GM21737 (cell line): Measurements from ENCODE around the gene KPNA1.
"Not testable (repeated sequence)": the region's sequence is repeated elsewhere in the genome, so short reads cannot be mapped to it uniquely, and the experiment has no call there.

ENCODE experiments used
- ATAC-seq: cut with Tn5 transposase; IDR thresholded peaks from one replicate; pipeline ENCODE4 v1.9.1; 2021; ENCODE audit warnings: mild to moderate bottlenecking, moderate library complexity; ENCODE audit not compliant: unreplicated experiment

KPNA1 gene

DNA sequence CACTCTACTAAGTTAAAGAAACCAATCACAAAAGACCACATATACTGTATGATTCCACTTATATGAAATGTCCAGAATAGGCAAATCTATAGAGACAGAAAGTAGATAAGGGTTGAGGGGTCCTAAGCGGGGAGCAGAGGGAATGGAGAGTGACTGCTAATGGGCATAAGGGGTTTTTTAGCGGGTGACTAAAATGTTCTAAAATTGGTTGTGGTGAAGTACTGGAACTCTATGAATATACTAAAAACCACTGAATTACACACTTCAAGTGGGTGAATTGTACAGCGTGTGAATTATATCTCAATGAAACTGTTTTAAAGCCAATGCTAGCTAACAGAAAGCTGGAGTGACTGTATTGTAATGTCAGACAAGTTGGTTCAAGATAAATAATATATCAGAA lies 33.3 kb downstream of the KPNA1 start:
- no peak for ATAC-seq

DNA sequence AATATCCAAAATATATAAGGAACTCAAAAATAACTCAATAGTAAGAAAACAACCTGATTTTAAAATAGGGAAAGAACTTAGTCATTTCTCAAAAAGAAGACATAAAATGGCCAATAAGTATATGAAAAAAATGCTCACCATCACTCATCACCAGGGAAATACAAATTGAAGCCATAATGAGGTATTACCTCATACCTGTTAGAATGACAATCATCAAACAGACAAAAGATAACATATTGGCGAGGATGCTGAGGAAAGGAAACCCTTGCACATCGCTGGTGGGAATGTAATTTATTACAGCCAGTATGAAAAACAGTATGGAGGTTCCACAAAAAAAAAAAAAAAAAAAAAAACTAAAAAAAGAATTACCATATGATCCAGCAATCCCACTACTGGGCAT lies 38.2 kb downstream of the KPNA1 start:
- no peak for ATAC-seq

GRCh38 chr3:122475316-122475715 lies 39.4 kb downstream of the KPNA1 start:
- ATAC-seq = no peak

GRCh38 chr3:122469659-122470058 lies 45.1 kb downstream of the KPNA1 start:
- ATAC-seq = no peak

DNA sequence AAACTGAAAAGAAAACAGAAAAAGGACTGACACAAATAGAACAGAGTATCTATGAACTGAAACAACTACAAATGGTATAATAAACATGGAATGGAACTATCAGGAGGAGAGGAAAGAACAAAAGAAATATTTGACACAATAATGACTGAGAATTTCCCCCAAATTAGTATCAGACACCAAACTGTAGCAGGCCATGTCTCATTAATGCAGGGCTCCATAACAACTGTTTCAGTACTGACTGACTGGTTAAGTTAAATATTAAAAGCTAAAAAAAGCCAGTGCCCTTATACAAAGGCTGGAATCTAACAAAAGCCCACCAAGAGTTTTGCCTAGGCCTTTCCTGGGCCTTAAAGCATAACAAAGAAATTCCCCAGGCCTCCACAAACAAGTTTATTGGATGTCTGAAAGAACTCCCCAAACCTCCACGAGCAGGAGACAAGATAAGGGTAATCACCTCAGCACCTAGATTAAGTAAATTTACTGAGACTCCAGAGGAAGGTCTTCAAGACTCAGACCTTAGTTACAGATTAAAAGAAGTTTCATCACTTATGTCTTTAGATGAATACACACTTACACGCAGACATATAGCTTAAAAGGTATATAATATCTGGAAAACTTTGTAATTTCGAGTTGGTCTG lies 45.7 kb downstream of the KPNA1 start:
- ATAC-seq = peak; percentile 53

- no peak for ATAC-seq
These were observed 48.0 kb downstream of the KPNA1 start for GRCh38 chr3:122466701-122467240.

GRCh38 chr3:122464659-122465058 lies 50.1 kb downstream of the KPNA1 start:
- no peak for ATAC-seq

GRCh38 chr3:122462406-122462805 lies 52.3 kb downstream of the KPNA1 start:
- ATAC-seq = no peak

- ATAC-seq = no peak
These were observed 52.9 kb downstream of the KPNA1 start for GRCh38 chr3:122461806-122462205.

- no peak for ATAC-seq
These were observed 55.7 kb downstream of the KPNA1 start for GRCh38 chr3:122458992-122459391.

GRCh38 chr3:122457706-122458105 lies 57.0 kb downstream of the KPNA1 start:
- no peak for ATAC-seq

DNA sequence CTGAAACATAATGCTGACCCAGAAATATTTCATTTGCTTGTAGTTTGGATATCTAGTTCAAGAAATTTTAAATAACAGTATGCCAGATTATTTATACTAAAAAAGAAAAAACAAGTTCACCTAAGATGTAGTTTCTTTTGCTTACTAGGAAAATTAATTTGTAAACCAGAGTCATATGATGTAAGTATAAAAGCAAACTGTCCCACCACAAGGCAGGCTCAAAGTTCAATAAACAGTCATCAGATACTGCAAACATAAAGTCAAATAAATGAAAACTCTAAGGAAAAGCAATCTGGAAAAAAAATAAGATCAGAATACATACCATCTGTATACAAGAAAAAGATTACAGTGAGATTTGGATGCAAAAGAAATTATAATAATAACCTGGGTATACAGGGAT lies 58.7 kb downstream of the KPNA1 start:
- no peak for ATAC-seq

DNA sequence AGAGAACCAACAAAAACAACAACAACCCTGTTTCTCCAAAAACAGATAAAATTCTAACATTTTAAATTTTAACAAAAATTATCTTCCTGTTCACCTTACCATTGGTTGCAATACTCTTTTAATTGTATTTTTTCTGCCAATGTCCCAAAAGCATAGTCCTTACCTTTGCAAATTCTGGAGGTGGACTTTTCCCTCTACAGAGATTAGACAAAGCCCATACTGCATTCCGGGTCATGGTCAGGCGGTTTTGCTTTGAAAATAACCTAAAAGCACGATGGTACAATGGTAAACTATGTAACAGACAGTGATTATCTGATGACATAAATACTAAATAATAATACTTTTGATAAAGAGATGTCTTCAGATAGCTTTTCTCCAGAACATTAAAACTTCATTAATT lies 63.4 kb downstream of the KPNA1 start:
- ATAC-seq = no peak

DNA sequence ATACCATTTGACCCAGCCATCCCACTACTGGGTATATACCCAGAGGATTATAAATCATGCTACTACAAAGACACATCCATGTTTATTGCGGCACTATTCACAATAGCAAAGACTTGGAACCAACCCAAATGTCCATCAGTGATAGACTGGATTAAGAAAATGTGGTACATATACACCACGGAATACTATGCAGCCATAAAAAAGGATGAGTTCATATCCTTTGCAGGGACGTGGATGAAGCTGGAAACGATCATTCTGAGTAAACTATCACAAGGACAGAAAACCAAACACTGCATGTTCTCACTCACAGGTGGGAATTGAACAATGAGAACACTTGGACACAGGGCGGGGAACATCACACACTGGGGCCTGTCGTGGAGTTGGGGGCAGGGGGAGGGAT lies 66.5 kb downstream of the KPNA1 start:
- not testable (repeated sequence) for ATAC-seq

DNA sequence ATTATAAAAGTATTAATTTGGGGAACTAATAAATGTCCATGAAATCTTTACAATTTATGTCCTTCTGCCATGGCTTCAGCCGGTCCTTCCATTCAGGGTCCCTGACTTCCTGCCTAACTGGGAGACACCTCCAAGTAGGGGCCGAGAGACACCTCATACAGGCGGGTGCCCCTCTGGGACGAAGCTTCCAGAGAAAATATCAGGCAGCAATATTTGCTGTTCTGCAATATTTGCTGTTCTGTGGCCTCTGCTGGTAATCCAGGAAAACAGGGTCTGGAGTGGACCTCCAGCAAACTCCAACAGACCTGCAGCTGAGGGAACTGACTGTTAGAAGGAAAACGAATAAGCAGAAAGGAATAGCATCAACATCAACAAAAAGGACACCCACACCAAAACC lies 70.2 kb downstream of the KPNA1 start:
- ATAC-seq = not testable (repeated sequence)

GRCh38 chr3:122443762-122444490 lies 70.8 kb downstream of the KPNA1 start:
- not testable (repeated sequence) for ATAC-seq

DNA sequence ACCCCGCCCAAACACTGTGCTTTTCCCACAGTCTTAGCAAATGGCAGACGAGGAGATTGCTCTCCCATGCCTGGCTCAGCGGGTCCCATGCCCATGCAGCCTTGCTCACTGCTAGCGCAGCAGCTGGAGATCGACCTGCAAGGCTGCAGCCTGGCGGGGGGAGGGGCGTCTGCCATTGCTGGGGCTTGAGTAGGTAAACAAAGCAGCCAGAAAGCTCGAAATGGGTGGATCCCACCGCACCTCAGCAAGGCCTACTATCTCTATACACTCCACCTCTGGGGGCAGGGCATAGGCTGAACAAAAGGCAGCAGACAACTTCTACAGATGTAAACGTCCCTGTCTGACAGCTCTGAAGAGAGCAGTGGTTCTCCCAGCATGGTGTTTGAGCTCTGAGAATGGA lies 71.6 kb downstream of the KPNA1 start:
- ATAC-seq = no peak

DNA sequence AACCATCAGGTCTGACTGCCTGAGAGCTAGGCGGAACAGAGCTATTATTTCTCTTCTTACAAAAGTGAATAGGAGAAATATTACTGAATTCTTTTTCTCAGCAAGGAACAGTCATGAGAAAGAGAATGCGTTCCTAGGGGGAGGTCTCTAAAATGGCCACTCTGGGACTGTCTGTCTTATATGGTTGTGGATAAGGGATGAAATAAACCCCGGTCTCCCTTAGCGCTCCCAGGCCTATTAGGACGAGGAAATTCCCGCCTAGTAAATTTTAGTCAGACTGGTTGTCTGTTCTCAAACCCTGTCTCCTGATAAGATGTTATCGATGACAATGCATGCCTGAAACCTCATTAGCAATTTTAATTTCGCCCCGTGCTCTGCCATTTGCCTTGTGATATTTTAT lies 78.8 kb downstream of the KPNA1 start:
- ATAC-seq = no peak

GRCh38 chr3:122430371-122430770 lies 84.4 kb downstream of the KPNA1 start:
- ATAC-seq = no peak

GRCh38 chr3:122427857-122428471 lies 86.8 kb downstream of the KPNA1 start:
- no peak for ATAC-seq

DNA sequence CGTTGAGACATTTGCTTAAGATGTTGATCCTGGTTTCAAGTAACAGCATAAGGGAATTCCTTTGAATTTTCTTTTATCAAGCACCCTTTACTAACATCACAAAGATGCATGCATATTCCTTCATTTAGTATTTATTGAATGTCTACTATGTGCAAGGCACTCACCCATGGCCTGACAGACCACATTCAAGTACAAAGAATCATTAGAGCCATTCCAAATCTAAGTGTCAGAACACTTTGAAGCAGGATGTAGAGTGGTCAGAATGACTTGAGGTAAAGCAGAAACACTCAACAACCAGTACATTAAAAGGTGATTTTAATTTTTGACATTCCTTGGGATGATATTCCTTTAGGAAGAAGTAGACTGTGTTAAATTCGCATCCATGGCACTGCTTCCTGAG lies 92.9 kb downstream of the KPNA1 start:
- ATAC-seq = no peak

- no peak for ATAC-seq
These were observed 93.6 kb downstream of the KPNA1 start for GRCh38 chr3:122421101-122421500.
